Memory B cell (primary cell): Measurements from ENCODE around the gene GIPC2.

ENCODE experiments used
- ATAC-seq: fragments of 150-1000 bp; cut with Tn5 transposase; 2 replicates; pipeline ENCODE4 v1.10.0; 2021; ENCODE audit warnings: low read depth, mild to moderate bottlenecking, moderate library complexity
- DNase-seq, 2 donors: peaks; one replicate each; pipeline ENCODE4 v3.0.0; 2022; ENCODE audit warnings: low spot score in 2 of 2
- H3K27ac Mint-ChIP-seq: one replicate; pipeline ENCODE4 v1.8.0; 2022; ENCODE audit warnings: mild to moderate bottlenecking, moderate library complexity, mixed read lengths
- H3K27me3 Mint-ChIP-seq: one replicate; pipeline ENCODE4 v1.8.0; 2022; ENCODE audit warnings: mixed read lengths
- H3K36me3 Mint-ChIP-seq: one replicate; pipeline ENCODE4 v1.8.0; 2022; ENCODE audit warnings: mild to moderate bottlenecking, mixed read lengths
- H3K4me1 Mint-ChIP-seq: one replicate; pipeline ENCODE4 v1.8.0; 2022; ENCODE audit warnings: mixed read lengths
- H3K4me3 Mint-ChIP-seq: one replicate; pipeline ENCODE4 v1.8.0; 2022; ENCODE audit warnings: mild to moderate bottlenecking, moderate library complexity, mixed read lengths
- H3K9me3 Mint-ChIP-seq: one replicate; pipeline ENCODE4 v1.8.0; 2022; ENCODE audit warnings: mixed read lengths

GIPC2 gene

GRCh38 chr1:78142736-78143135, 97.0 kb downstream of the GIPC2 start:
- Mint-ChIP-seq H3K27ac (peak overlapping the region; percentile 93), H3K4me3 (peak overlapping the region; percentile 76)
- ATAC-seq, result no peak

GRCh38 chr1:78143152-78143551, 97.4 kb downstream of the GIPC2 start:
- peak; percentile 89 for ATAC-seq

More at GRCh38 chr1:78142736-78143135, 97.0 kb downstream of the GIPC2 start:
- Mint-ChIP-seq H3K27me3 (peaks cover under 1% of the 10 kb centered on the region), H3K36me3 (no peaks in the 10 kb centered on the region), H3K9me3 (no peaks in the 10 kb centered on the region), H3K4me1 (peaks cover 19% of the 10 kb centered on the region)
- DNase-seq, result no peak

GRCh38 chr1:78143673-78144072, 97.9 kb downstream of the GIPC2 start:
- Mint-ChIP-seq H3K27ac (peak overlapping the region; percentile 93), H3K9me3 (no peaks in the 10 kb centered on the region), H3K4me1 (peaks cover 19% of the 10 kb centered on the region), H3K36me3 (peaks cover 4% of the 10 kb centered on the region), H3K4me3 (no peak overlapping the region), H3K27me3 (peaks cover 9% of the 10 kb centered on the region)
- DNase-seq (no peak), ATAC-seq (no peak)

More at GRCh38 chr1:78143152-78143551, 97.4 kb downstream of the GIPC2 start:
- peak overlapping the region; percentile 76 for H3K4me3 Mint-ChIP-seq
- DNase-seq, result peak in 1 of 2 donors; percentile 21
- H3K27ac Mint-ChIP-seq, result peak overlapping the region; percentile 93
- no peaks in the 10 kb centered on the region for H3K9me3 Mint-ChIP-seq
- peaks cover 19% of the 10 kb centered on the region for H3K4me1 Mint-ChIP-seq
- peaks cover 5% of the 10 kb centered on the region for H3K27me3 Mint-ChIP-seq
- H3K36me3 Mint-ChIP-seq, result no peaks in the 10 kb centered on the region

DNA sequence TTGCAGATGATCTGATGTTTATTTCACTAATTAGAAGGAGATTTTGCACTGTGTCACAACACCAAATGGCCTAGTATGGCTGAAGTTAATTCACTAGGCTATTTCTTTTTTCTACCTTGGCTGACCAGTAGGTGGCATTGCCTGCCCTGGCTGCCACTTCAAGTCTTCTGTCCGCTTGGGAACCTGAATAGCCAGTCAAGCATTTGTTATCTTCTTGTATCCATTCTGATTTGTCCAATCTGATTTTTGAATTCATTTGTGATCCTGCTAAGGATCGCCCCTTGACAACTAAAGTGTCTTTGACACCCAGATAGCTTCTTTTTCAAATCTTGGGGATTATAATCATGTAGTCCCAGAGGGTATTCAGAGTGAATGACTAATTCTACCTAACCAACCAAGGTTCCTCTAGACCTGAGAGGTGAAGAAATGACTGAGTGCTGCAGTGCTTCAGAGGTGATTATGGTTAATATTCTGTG, 99.4 kb downstream of the GIPC2 start:
- ATAC-seq, result peak; percentile 54
- Mint-ChIP-seq H3K27ac (no peak overlapping the region), H3K36me3 (peaks cover 4% of the 10 kb centered on the region), H3K4me3 (peak overlapping the region; percentile 25), H3K9me3 (no peaks in the 10 kb centered on the region), H3K27me3 (peaks cover 15% of the 10 kb centered on the region), H3K4me1 (peaks cover 19% of the 10 kb centered on the region)
- peak in 1 of 2 donors; percentile 34 for DNase-seq

GRCh38 chr1:78146205-78146771, 100.5 kb downstream of the GIPC2 start:
- Mint-ChIP-seq H3K27ac (no peak overlapping the region), H3K4me3 (no peak overlapping the region), H3K27me3 (peaks cover 15% of the 10 kb centered on the region), H3K36me3 (peaks cover 4% of the 10 kb centered on the region), H3K4me1 (peaks cover 19% of the 10 kb centered on the region), H3K9me3 (no peaks in the 10 kb centered on the region)
- DNase-seq, result no peak
- no peak for ATAC-seq

- H3K4me1 Mint-ChIP-seq, result peaks cover 13% of the 10 kb centered on the region
- no peak for DNase-seq
- no peak overlapping the region for H3K27ac Mint-ChIP-seq
- no peak for ATAC-seq
- H3K27me3 Mint-ChIP-seq, result peaks cover 15% of the 10 kb centered on the region
- H3K9me3 Mint-ChIP-seq, result no peaks in the 10 kb centered on the region
- H3K4me3 Mint-ChIP-seq, result no peak overlapping the region
- H3K36me3 Mint-ChIP-seq, result peaks cover 4% of the 10 kb centered on the region
Observed at GRCh38 chr1:78147031-78147430, 101.3 kb downstream of the GIPC2 start.

DNA sequence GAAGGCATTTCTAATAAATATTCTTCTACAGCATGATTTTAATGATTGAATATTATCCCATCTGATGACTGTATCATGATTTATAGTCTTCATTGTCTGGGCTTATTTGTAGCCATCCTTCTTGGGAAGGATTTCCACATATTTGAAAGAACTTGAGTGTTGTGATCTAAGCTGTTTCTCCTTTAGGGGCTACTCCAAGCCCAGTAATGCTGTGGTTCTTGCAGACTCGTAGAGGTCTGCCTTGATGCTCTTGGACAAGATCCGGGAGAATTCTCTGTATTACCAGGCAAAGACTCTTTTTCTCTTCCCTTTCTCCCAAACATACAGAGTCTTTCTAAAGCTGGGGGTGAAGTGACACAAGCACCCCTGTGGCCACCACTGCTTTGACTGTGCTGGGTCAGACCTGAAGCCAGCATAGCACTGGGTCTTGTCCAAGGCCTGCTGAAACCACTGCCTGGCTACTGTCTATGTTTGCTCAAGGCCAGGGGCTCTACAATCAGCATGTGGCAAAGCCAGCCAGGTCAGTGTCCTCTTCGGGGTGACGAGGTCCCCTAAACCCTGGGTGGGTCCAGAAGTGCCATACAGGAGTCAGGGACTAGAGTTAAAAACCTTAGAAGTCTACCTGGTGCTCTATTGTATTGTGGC, 107.4 kb downstream of the GIPC2 start:
- DNase-seq (no peak), ATAC-seq (no peak)
- Mint-ChIP-seq H3K4me1 (no peaks in the 10 kb centered on the region), H3K27ac (no peak overlapping the region), H3K27me3 (peaks cover 14% of the 10 kb centered on the region), H3K4me3 (no peak overlapping the region), H3K36me3 (peaks cover 4% of the 10 kb centered on the region), H3K9me3 (no peaks in the 10 kb centered on the region)

DNA sequence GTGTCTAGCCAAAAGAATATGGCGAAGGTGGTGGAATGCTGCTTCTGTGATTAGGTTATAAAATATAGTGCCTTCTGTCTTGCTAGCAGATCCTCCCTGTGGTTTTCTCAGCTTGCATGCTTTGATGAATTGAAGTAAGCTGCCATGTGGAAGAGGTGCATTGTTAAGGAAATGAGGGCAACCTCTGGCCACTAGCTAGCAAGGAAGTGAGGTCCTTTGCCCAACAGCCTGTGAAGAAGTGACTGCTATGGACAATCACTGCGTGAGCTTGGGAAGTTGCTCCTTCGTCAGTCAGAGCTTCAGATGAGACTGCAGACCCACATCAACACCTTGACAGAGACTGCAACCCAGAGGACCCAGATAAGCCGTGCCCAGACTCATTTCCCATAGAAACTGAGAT, 109.4 kb downstream of the GIPC2 start:
- ATAC-seq, result no peak
- Mint-ChIP-seq H3K27me3 (peaks cover 6% of the 10 kb centered on the region), H3K4me3 (no peak overlapping the region), H3K36me3 (peaks cover 3% of the 10 kb centered on the region), H3K4me1 (no peaks in the 10 kb centered on the region), H3K9me3 (peaks cover 2% of the 10 kb centered on the region), H3K27ac (no peak overlapping the region)
- no peak for DNase-seq

DNA sequence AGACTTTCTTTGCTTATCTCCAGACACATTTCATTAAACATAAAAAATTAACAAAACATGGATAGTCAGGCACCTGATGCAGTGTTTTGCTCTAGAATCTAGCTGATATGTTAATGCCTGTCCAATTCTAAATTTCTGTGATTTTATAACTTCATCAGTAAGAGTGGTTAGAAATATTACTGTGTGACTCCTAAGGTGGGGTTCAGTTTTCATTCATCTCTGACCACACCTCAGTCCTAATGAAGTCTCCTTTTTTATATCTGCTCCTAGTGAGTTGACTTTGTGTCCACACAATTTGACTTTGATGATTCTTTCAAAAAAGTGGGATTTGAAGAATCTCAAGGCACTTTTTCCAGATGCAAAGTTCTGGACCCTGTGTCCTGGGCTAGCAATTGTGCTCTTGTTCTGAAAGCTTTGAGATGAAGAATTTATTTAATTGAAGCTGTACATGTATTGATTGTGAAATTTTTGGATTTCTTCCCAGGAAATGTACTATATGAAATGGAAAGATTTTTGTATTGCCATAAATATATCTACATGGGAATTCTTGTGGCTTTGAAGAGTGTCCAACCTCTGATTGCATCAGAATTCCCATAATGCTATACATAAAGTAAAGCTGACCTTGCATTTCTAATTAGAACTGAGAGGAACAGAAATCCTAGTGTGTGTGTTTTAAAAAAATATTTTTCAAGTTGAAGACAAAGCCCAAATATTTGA, 111.2 kb downstream of the GIPC2 start:
- Mint-ChIP-seq H3K36me3 (peaks cover 3% of the 10 kb centered on the region), H3K4me3 (no peak overlapping the region), H3K27ac (no peak overlapping the region), H3K27me3 (peaks cover 6% of the 10 kb centered on the region), H3K9me3 (peaks cover 2% of the 10 kb centered on the region), H3K4me1 (no peaks in the 10 kb centered on the region)
- no peak for DNase-seq
- ATAC-seq, result no peak

DNA sequence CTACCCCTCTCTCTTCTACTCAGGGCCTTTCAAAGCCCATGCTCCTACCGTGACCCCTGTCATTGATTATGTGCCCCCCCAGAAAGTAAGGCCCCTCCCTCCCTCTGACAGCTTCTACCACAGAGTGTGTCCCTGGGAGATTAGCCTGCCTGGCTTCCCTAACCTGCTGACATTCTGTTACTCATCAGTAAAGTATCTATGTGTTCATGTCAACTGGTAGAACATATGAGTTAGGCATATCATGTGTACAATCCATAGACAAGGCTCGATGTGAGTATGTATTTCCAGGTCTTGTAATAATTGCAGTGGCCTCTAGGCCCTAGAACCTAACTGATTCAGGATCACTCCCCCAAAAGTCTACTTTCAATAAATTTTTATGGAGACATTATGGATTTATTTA, 120.0 kb downstream of the GIPC2 start:
- ATAC-seq (no peak), DNase-seq (no peak)
- Mint-ChIP-seq H3K4me1 (no peaks in the 10 kb centered on the region), H3K27ac (no peak overlapping the region), H3K36me3 (no peaks in the 10 kb centered on the region), H3K27me3 (peaks cover 2% of the 10 kb centered on the region), H3K9me3 (no peaks in the 10 kb centered on the region), H3K4me3 (no peak overlapping the region)

GRCh38 chr1:78168306-78168705, 122.5 kb downstream of the GIPC2 start:
- H3K36me3 Mint-ChIP-seq, result no peaks in the 10 kb centered on the region
- no peak overlapping the region for H3K4me3 Mint-ChIP-seq
- H3K27me3 Mint-ChIP-seq, result peaks cover 2% of the 10 kb centered on the region
- H3K9me3 Mint-ChIP-seq, result no peaks in the 10 kb centered on the region
- ATAC-seq (no peak), DNase-seq (no peak)
- no peaks in the 10 kb centered on the region for H3K4me1 Mint-ChIP-seq
- H3K27ac Mint-ChIP-seq, result no peak overlapping the region

GRCh38 chr1:78170859-78171258, 125.1 kb downstream of the GIPC2 start:
- H3K27me3 Mint-ChIP-seq, result peaks cover 2% of the 10 kb centered on the region

DNA sequence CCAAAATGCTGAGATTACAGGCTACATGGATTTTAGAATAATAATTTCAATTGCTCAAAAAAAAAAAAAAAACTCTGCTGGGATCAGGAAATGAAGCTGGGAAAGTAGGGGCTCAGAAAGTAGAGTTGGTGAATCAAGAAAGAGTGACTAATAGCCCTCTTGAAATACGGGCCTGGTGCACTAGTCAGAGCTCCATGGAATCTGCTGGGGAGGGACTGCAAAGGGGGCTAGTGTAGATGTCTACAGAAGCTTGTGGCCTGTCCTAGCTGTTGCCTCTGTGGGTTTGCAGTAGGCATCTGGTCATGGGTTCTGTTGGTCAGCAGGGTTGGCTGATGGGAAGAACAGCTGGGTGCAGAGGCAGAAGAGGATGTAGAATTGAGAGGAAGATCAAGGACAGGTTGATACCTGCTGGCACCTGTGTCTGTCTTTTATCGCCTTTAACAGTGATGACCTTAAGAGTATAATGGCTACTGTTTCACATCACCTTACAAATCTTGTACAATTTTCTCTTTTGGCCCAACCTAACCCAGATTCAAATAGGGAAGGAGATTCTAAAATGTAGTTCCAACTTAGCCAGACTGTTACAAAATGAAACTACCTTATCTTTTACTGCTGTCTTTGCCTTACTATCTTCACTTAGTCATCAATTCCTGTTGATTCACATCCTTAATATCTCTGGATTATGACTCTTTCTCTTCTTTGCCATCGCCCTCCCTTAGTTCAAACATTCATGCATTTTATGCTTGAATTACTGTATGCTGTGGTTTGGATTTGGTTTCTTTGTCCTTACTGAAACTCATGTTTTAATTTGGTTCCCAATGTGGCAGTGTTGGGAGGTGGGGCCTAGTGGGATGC, 126.2 kb downstream of the GIPC2 start:
- Mint-ChIP-seq H3K36me3 (no peaks in the 10 kb centered on the region), H3K4me1 (no peaks in the 10 kb centered on the region), H3K9me3 (no peaks in the 10 kb centered on the region), H3K27me3 (peaks cover 2% of the 10 kb centered on the region), H3K4me3 (no peak overlapping the region), H3K27ac (no peak overlapping the region)
- ATAC-seq, result no peak
- DNase-seq, result no peak

More at GRCh38 chr1:78170859-78171258, 125.1 kb downstream of the GIPC2 start:
- Mint-ChIP-seq H3K36me3 (no peaks in the 10 kb centered on the region), H3K4me3 (no peak overlapping the region), H3K4me1 (no peaks in the 10 kb centered on the region), H3K27ac (no peak overlapping the region), H3K9me3 (no peaks in the 10 kb centered on the region)
- DNase-seq, result no peak
- ATAC-seq, result no peak

GRCh38 chr1:78176448-78176847, 130.7 kb downstream of the GIPC2 start:
- Mint-ChIP-seq H3K27me3 (no peaks in the 10 kb centered on the region), H3K36me3 (no peaks in the 10 kb centered on the region), H3K4me1 (no peaks in the 10 kb centered on the region), H3K4me3 (no peak overlapping the region), H3K27ac (no peak overlapping the region), H3K9me3 (no peaks in the 10 kb centered on the region)
- ATAC-seq, result no peak
- no peak for DNase-seq
